Parathyroid adenoma (tissue), 2 donors: ENCODE measurements around the gene SMIM43.

Source experiments
- H2AFZ ChIP-seq: fragments of 300-600 bp; sonication (generic); one replicate; pipeline ENCODE4 v1.7.0; 2017; ENCODE audit warnings: antibody characterized with exemption, mild to moderate bottlenecking
- H3K27ac ChIP-seq: fragments of 300-600 bp; sonication (generic); one replicate; pipeline ENCODE4 v1.7.0; 2017
- H3K27me3 ChIP-seq: fragments of 300-600 bp; sonication (generic); one replicate; pipeline ENCODE4 v1.7.0; 2017; ENCODE audit warnings: low read length; ENCODE audit not compliant: control insufficient read depth, insufficient read depth
- H3K36me3 ChIP-seq: fragments of 300-600 bp; sonication (generic); one replicate; pipeline ENCODE4 v1.7.0; 2017; ENCODE audit warnings: low read length; ENCODE audit not compliant: control insufficient read depth, insufficient read depth
- H3K4me1 ChIP-seq: fragments of 300-600 bp; sonication (generic); one replicate; pipeline ENCODE4 v1.7.0; 2017; ENCODE audit warnings: control low read depth
- H3K4me2 ChIP-seq: fragments of 300-600 bp; sonication (generic); one replicate; pipeline ENCODE4 v1.7.0; 2017; ENCODE audit warnings: low read length
- H3K4me3 ChIP-seq: fragments of 300-600 bp; sonication (generic); one replicate; pipeline ENCODE4 v1.7.0; 2017; ENCODE audit warnings: low read depth, low read length
- H3K79me2 ChIP-seq: fragments of 300-600 bp; sonication (generic); one replicate; pipeline ENCODE4 v1.7.0; 2017; ENCODE audit warnings: control low read depth
- H3K9ac ChIP-seq: fragments of 300-600 bp; sonication (generic); one replicate; pipeline ENCODE4 v1.7.0; 2017; ENCODE audit warnings: mild to moderate bottlenecking
- H3K9me3 ChIP-seq: fragments of 300-600 bp; sonication (generic); one replicate; pipeline ENCODE4 v1.7.0; 2017; ENCODE audit warnings: low read length; ENCODE audit not compliant: control insufficient read depth
- CTCF ChIP-seq: fragments of 300-600 bp; sonication (generic); IDR thresholded peaks from one replicate; pipeline ENCODE4 v1.7.0; 2017; ENCODE audit warnings: antibody characterized with exemption, mild to moderate bottlenecking
- donor health status: primary hyperparathyroidism.

SMIM43 gene

GRCh38 chr4:121764702-121765367, at the start of gene SMIM43:
Gene SMIM43 (minus strand): TSS chr4:121765164. CDS start chr4:121765105, 59 bp downstream.
- Histone ChIP-seq H3K4me2 (peak within 1 kb of the TSS; percentile 69), H3K36me3 (no peaks in the 10 kb centered on the region), H3K4me1 (no peaks in the 10 kb centered on the region), H2AFZ (peak within 1 kb of the TSS; percentile 75), H3K27me3 (no peaks in the 10 kb centered on the region), H3K9me3 (no peaks in the 10 kb centered on the region), H3K9ac (no peak within 1 kb of the TSS), H3K4me3 (peak within 1 kb of the TSS; percentile 38), H3K27ac (no peak within 1 kb of the TSS), H3K79me2 (no peaks in the 10 kb centered on the region)
- no peak for TF ChIP-seq CTCF

- Histone ChIP-seq H3K36me3 (no peaks in the 10 kb centered on the region), H3K4me1 (no peaks in the 10 kb centered on the region), H3K27me3 (no peaks in the 10 kb centered on the region), H3K9ac (no peak overlapping the region), H2AFZ (no peak overlapping the region), H3K9me3 (no peaks in the 10 kb centered on the region), H3K27ac (no peak overlapping the region), H3K79me2 (no peaks in the 10 kb centered on the region), H3K4me3 (no peak overlapping the region), H3K4me2 (no peak overlapping the region)
- no peak for TF ChIP-seq CTCF
Observed at GRCh38 chr4:121814756-121815155, 49.8 kb upstream of the SMIM43 start.

GRCh38 chr4:121811122-121811521, 46.2 kb upstream of the SMIM43 start:
- Histone ChIP-seq H3K9me3 (no peaks in the 10 kb centered on the region), H3K79me2 (no peaks in the 10 kb centered on the region), H3K9ac (no peak overlapping the region), H3K4me3 (no peak overlapping the region), H3K4me2 (no peak overlapping the region), H3K36me3 (no peaks in the 10 kb centered on the region), H3K4me1 (no peaks in the 10 kb centered on the region), H2AFZ (no peak overlapping the region), H3K27ac (no peak overlapping the region), H3K27me3 (no peaks in the 10 kb centered on the region)
- TF ChIP-seq CTCF: no peak

- H3K9ac ChIP-seq: no peak overlapping the region
- no peak overlapping the region for H3K27ac ChIP-seq
- TF ChIP-seq CTCF: no peak
- peaks cover 2% of the 10 kb centered on the region for H3K4me1 ChIP-seq
- H3K79me2 ChIP-seq: no peaks in the 10 kb centered on the region
- H3K27me3 ChIP-seq: no peaks in the 10 kb centered on the region
- H3K4me3 ChIP-seq: no peak overlapping the region
- no peak overlapping the region for H3K4me2 ChIP-seq
- no peak overlapping the region for H2AFZ ChIP-seq
- no peaks in the 10 kb centered on the region for H3K36me3 ChIP-seq
- no peaks in the 10 kb centered on the region for H3K9me3 ChIP-seq
Observed at GRCh38 chr4:121806411-121806810, 41.4 kb upstream of the SMIM43 start.

GRCh38 chr4:121801715-121802075, 36.7 kb upstream of the SMIM43 start:
- Histone ChIP-seq H3K4me1 (peaks cover 2% of the 10 kb centered on the region), H3K36me3 (no peaks in the 10 kb centered on the region), H3K27me3 (no peaks in the 10 kb centered on the region), H3K4me2 (peak overlapping the region; percentile 96), H3K4me3 (peak overlapping the region; percentile 78), H3K9me3 (no peaks in the 10 kb centered on the region), H3K27ac (peak overlapping the region; percentile 90), H3K79me2 (no peaks in the 10 kb centered on the region), H3K9ac (peak overlapping the region; percentile 67), H2AFZ (peak overlapping the region; percentile 100)
- TF ChIP-seq CTCF: no peak
